Posterior cingulate gyrus (tissue), 11 donors: ENCODE measurements around the gene C19orf67.

ENCODE experiments used
- DNase-seq, 10 donors: peaks; one replicate each; pipeline versions ENCODE4 v3.0.0 to v3.0.0-alpha.2; 2020 to 2021; ENCODE audit warnings: mixed read lengths in 3 of 10
- intact Hi-C: fragments of 100-400 bp; cut with DNase I; formaldehyde crosslinking; loops from one replicate; pipeline ENCODE4 v1.15.1; 2023

The C19orf67 gene

DNA sequence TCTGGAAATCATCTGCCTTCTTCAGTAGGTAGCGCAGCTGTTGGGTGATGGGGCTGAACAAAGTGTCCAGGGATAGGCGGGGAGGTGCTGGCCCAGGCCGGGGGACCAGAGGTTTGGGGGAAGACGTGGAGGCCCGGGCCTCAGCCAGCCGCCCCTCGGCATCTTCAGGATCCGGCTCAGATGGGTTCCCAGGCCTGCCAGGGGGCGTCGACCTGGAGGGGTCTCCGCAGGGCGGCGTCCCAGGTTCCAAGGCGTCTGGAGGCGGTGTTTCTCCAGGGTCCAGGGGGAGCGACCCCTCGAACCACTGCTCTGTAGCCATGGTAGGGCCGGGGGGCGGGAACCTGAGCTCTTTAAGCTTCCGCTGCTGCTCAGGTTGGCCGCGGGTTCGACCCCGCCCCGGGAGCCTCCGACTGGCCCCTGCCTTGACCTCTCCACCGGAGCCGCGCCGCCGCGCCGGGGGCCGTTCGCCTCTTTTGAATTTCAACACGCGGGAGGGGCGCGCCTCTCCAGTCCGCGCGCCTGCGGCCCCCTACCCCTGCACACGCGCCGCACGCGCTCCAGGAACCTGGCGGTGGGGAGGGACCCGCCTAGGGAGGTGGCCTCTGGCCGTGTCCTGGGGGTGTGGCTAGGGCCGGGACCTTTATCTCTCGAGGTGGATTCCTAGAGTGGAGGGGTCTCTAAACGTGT is at the start of gene C19orf67:
Gene C19orf67, minus strand, starts transcription at position 475 of the 687 bp plus-strand sequence. Its CDS starts 156 bp downstream, at position 319.
- no peak for DNase-seq
- intact Hi-C loops = no loop called here

GRCh38 chr19:14135355-14135754 is 49.8 kb upstream of the C19orf67 start:
- intact Hi-C loops = loop anchor here (5.0 kb wide), 1 partner anchor 337 kb away; no protein-coding TSS in a partner anchor
- DNase-seq = no peak

DNA sequence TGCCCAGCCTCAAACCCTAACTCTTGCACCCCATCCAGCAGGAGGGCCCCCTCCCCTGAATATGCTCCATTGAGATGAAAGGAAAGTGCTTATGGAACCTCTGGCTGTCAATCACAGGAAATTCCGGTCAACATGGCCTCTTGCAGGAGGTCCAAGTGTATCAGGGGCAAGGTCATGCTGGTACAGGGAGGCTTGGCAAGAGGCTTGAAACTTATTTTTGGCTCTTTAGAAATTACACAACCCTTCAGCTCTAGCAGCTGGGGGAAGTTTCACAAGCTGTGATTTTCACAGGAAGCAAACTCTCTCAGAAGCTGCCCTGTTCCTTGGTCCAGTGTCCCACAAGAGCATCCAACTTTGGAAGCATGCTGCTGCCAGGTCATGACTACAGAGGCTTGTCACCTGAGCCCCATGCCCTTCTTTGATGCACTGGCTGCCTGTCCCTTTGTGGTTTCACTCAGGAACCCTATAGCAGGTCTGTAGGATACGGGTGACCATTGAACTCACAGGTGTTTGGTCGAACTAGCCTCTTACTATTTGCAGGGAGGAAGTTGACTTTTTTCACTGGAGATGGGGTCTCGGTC is 42.4 kb upstream of the C19orf67 start:
- intact Hi-C loops = no loop called here
- no peak for DNase-seq

DNA sequence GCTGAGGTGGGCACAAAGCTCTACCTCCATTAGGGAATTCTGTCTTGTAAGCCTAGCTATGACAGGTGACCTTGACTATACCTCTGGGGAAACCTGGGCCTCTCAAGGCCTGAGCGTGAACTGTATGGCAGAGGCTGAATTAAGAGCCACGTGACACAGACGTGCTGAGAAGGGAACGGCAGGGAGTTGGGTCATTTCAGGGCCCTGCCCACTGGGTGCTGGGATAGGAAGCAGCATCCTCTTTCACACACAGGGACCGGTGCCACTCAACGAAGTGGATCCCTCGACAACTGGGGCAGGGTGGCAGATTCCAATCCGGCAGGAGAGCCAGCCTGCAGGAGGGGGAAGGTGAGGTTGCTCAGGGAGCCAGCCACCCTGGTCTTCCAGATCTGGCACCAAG is 41.6 kb upstream of the C19orf67 start:
- intact Hi-C loops = no loop called here
- DNase-seq = no peak

DNA sequence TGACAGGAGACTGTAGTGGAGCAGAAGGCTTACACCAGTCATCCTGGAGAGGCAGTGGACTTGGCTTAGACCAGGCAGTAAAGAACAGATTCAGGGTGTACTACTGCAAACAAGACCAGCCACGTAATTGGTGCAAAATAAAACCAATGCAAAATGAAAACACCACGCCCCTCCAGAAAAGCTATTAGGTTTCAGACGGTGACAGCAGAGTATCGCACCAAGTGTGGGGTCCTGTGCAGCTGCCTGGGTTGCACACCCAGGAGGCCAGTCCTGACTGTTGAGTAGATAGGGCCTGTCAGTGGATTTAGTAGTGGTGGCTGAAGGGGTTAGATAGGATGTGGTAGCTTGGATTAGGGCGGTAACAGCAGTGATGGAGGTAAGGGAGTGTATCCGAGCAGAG is 37.3 kb upstream of the C19orf67 start:
- no peak for DNase-seq
- intact Hi-C loops = no loop called here

- intact Hi-C loops = no loop called here
- peak in 1 of 10 donors; percentile 76 for DNase-seq
Measured at GRCh38 chr19:14120497-14120780, 34.9 kb upstream of the C19orf67 start.

DNA sequence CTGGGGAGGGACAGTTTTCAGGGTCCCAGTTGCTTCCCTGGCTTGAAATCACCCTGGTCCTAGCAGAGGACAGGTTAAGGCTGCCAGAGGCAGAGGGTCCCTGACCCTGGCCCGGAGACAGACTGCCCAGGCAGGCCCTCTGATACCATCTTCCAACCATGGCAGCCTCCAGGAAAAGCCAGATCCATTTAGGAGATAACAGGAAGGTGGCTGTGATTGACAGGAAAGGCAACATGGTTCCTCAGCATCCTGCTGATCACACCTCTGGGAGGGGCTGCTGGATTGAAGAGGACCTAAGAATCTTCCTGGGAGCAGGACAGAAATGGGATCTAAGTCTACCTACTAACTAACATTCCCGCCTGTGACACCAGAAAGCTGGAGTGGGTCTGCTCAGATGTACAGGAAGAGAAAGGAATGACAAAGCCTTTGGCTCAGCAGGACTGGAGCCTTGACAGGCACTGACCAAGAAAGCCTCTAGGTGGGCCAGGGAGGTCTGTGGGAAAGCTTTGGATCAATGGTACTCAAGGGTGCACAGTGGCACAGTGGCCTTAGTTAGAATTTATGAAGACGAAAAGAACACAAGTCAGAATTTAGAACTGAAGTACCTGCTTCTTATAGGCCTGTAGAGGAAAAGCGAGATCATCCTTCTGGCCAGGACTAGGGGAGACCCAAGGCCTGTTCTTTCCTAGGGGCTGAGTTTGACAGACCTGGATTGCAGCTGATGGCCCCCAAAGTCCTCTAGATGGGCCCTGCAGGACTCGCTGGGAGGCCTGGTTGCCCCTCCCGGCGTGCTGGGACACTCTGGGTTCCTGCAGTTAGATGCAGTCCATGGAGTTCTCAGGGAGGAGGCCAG is 34.3 kb upstream of the C19orf67 start:
- intact Hi-C loops = loop anchor here (5.0 kb wide), 1 partner anchor 38 kb away; no protein-coding TSS in a partner anchor
- no peak for DNase-seq

- intact Hi-C loops = loop anchor here (5.0 kb wide), 1 partner anchor 37 kb away; no protein-coding TSS in a partner anchor
- no peak for DNase-seq
Measured at GRCh38 chr19:14119146-14119545, 33.6 kb upstream of the C19orf67 start.

DNA sequence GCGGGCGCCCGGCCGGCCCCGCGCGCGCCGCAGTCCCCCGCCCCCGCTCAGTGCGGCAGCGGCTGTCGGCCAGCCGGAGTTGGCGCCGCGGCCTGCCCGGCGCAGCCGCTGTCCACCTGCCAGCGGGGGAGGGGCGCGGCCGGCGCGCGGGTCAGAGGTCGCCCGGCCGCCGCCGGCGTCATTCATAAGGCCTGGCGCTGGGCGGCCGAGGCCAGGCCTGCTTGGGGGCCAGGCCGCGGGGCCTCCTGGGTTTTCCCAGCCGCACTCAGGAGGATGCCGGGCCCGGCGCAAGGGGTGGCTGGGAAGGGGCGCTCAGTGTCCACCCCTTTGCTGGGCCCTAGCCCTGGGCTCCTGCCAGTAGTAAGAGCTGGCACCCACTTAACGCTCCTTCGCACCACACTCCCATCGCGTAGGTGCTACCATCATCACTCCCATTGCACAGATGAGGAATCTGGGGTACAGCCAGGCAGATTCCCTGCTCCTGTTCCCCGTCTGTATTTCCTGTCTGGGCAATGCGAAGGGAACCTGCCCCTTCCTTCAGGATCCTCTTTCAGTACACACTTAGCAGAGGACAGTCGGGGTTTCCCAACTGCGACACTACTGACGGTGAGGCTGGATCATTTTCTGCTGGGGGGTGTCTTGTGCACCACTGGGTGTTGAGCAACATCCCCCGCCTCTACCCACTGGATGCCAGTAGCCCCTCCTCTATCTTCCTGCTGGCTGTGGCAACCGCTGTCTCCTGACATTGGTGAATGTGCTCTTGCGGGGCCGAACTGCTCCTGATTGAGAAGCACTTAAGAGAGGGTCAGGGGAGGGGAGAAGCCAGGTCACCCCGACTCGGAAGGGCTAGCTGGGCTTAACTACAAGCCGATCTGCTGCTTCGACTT is 32.8 kb upstream of the C19orf67 start:
- intact Hi-C loops = loop anchor here (1.0 to 5.0 kb wide), 2 partner anchors 18 to 36 kb away; partner anchors contain the start of gene ASF1B
- DNase-seq = peak; percentile 50 to 95 (median 67)

- intact Hi-C loops = loop anchor here (1.0 to 5.0 kb wide), 3 partner anchors 19 to 35 kb away; partner anchors contain the start of gene ASF1B
- peak; percentile 98 to 100 (median 99) for DNase-seq
Measured at GRCh38 chr19:14117668-14118164, 32.1 kb upstream of the C19orf67 start, which contains the start of gene PRKACA. TSS of gene PRKACA (minus strand) at chr19:14117762. CDS start at chr19:14117547, 215 bp downstream.

- intact Hi-C loops = loop anchor here (2.0 to 5.0 kb wide), 2 partner anchors 24 to 35 kb away; no protein-coding TSS in a partner anchor
- DNase-seq = peak in 3 of 10 donors; percentile 47 to 90 (median 78)
Measured at GRCh38 chr19:14116918-14117578, 31.5 kb upstream of the C19orf67 start.

DNA sequence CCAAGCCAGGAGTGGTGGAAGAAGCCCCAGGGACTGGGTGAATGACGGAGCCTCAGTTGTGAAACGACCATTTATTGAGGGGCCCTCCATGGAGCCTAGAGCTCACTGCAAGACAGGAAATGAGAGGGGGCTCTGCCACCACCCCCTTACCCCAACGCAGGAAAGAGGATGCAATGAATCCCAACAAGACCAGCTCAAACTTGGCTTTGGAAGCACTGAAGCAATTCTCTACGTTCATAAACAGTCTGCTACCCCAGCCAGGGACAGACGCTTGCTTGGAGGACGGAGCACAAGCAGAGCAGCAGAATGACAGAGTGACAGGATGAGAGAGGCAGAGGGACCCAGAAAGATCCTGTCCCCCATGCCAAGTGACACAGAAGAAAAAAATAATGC is 30.9 kb upstream of the C19orf67 start:
- intact Hi-C loops = loop anchor here (2.0 to 5.0 kb wide), 2 partner anchors 24 to 34 kb away; no protein-coding TSS in a partner anchor
- DNase-seq = peak in 1 of 10 donors; percentile 66

DNA sequence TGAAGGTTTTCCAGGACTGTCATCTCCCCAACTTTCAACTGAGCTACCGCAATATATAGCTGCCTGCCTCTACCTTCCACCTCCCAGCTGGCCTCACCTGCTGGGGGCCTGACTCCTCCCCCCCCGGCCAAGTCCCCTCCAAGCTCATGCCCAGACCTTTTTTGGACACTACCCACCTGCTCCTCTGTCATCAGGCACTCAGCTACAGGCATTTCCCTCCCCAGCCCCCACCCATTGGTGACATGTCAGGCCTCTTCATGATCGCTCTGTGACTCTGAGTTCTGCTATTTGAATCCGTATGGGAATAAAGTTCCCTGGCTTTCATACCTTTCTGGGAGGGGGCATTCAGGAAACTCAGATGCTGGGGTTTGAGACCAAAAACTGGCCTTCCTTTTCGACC is 30.2 kb upstream of the C19orf67 start:
- intact Hi-C loops = loop anchor here (2.0 to 5.0 kb wide), 2 partner anchors 23 to 33 kb away; no protein-coding TSS in a partner anchor
- DNase-seq = no peak

GRCh38 chr19:14114854-14115253 is 29.3 kb upstream of the C19orf67 start:
- intact Hi-C loops = loop anchor here (5.0 kb wide), 1 partner anchor 33 kb away; no protein-coding TSS in a partner anchor
- peak in 1 of 10 donors; percentile 37 for DNase-seq

- intact Hi-C loops = no loop called here
- no peak for DNase-seq
Measured at GRCh38 chr19:14114439-14114838, 28.9 kb upstream of the C19orf67 start.

- DNase-seq = peak in 1 of 10 donors; percentile 14
- intact Hi-C loops = no loop called here
Measured at GRCh38 chr19:14113762-14114414, 28.3 kb upstream of the C19orf67 start.

DNA sequence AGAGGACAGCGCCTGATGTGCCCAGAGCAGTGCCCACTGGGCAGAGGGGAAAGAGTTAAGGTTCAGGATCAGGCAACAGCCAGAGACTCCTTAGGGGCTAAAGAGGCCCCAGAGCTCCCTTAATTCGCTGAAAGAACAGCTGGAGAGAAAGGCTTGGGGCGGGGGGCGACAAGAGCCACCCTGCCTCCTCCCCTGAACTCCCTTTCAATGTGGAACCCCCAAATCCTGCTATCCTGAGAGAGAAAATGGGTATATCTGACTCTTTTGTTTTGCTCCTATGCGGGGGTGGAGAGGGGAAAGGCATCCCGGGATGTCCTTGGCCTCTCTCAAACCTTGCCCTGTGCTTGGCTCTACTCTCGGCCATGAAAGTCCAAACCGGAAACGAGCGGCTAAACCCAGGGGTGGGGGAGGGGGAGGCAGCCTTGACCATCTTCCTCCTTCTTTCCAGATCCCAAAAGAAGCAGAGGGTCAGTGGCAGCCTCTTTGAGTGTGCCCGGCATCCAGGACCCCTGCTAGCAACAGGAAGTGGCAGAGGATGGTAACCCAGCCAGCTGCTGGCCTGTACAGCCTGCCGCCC is 27.3 kb upstream of the C19orf67 start:
- DNase-seq = no peak
- intact Hi-C loops = no loop called here
